A673 (cell line): ENCODE results near the gene PSG11.
"Not testable (repeated sequence)": the region's sequence is repeated elsewhere in the genome, so short reads cannot be mapped to it uniquely, and the experiment has no call there.

Source experiments
- EZH2 ChIP-seq: fragments of 200-600 bp; sonication (generic); IDR thresholded peaks from 2 replicates; pipeline ENCODE4 v1.6.1; 2017; ENCODE audit warnings: borderline replicate concordance, low read depth, mild to moderate bottlenecking, mixed read lengths, antibody characterized with exemption, low read length; ENCODE audit not compliant: poor library complexity, severe bottlenecking
- TF ChIP-seq, protein P1 (sequence below): fragments of 300-800, 200-600 bp; sonication (generic); conservative IDR thresholded peaks from 2 replicates; pipeline ENCODE4 v1.5.1; 2017; ENCODE audit warnings: low read depth, mild to moderate bottlenecking, antibody characterized with exemption, low read length, moderate library complexity, mixed read lengths

DNA sequence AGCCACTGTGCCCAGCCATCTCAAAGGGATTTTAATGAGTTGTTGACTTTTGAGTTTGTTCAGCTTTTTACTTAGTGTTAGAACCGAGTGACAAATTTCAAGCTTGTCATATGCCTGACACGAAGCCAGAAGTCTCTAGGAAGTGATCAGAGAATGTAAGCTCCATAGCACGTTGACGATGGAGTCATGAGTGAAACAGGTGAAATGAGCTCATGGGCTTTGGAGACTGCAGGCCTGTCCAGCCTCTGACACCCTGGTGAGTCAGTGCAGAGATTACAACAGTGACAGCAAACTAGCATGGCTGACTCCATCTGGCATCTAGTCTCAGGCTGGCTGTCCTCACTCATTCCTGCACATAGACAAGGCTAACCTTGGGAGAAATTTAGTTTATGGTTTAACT, 4.6 kb downstream of the PSG11 start:
- TF ChIP-seq, protein P1, sequence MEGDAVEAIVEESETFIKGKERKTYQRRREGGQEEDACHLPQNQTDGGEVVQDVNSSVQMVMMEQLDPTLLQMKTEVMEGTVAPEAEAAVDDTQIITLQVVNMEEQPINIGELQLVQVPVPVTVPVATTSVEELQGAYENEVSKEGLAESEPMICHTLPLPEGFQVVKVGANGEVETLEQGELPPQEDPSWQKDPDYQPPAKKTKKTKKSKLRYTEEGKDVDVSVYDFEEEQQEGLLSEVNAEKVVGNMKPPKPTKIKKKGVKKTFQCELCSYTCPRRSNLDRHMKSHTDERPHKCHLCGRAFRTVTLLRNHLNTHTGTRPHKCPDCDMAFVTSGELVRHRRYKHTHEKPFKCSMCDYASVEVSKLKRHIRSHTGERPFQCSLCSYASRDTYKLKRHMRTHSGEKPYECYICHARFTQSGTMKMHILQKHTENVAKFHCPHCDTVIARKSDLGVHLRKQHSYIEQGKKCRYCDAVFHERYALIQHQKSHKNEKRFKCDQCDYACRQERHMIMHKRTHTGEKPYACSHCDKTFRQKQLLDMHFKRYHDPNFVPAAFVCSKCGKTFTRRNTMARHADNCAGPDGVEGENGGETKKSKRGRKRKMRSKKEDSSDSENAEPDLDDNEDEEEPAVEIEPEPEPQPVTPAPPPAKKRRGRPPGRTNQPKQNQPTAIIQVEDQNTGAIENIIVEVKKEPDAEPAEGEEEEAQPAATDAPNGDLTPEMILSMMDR: not testable (repeated sequence)
- not testable (repeated sequence) for TF ChIP-seq EZH2
